Small intestine (tissue), 7 donors: ENCODE measurements around the gene C13orf46. TPM values are rescaled to one million over a fixed set of nuclear protein-coding genes. Genes with fewer than 3 reads are reported as not detected.

ENCODE experiments used
- DNase-seq, 2 donors: peaks; one replicate each; pipeline versions ENCODE4 v3.0.0 to v3.0.0-alpha.2; 2013
- FAIRE-seq: peaks from 2 replicates; lab custom pipeline; 2012; peaks lifted over from hg19 to GRCh38; lab: Jason Lieb, UNC
- H3K27ac ChIP-seq, 3 donors: one replicate each; pipeline ENCODE4 v1.5.1; 2013; ENCODE audit warnings: low read length in 2 of 3, mild to moderate bottlenecking in 2 of 3, control low read depth in 1 of 3, inconsistent platforms in 1 of 3, low read depth in 1 of 3, moderate library complexity in 1 of 3
- H3K27me3 ChIP-seq, 3 donors: one replicate each; pipeline ENCODE4 v1.6.1; 2013; ENCODE audit warnings: low read length in 3 of 3, inconsistent platforms in 1 of 3; ENCODE audit not compliant: control insufficient read depth in 3 of 3, insufficient read depth in 3 of 3
- H3K36me3 ChIP-seq, 3 donors: one replicate each; pipeline ENCODE4 v1.6.1; 2013; ENCODE audit warnings: low read length in 3 of 3, inconsistent platforms in 1 of 3, low read depth in 1 of 3, mild to moderate bottlenecking in 1 of 3, moderate library complexity in 1 of 3; ENCODE audit not compliant: control insufficient read depth in 3 of 3, insufficient read depth in 2 of 3
- H3K4me1 ChIP-seq, 3 donors: one replicate each; pipeline ENCODE4 v1.6.1; 2013; ENCODE audit warnings: low read length in 2 of 3, inconsistent platforms in 1 of 3, low read depth in 1 of 3, mild to moderate bottlenecking in 1 of 3, moderate library complexity in 1 of 3; ENCODE audit not compliant: control insufficient read depth in 3 of 3, insufficient read depth in 2 of 3
- H3K4me3 ChIP-seq, 3 donors: one replicate each; pipeline ENCODE4 v1.5.1; 2013; ENCODE audit warnings: low read length in 3 of 3, control low read depth in 1 of 3, inconsistent platforms in 1 of 3, low read depth in 1 of 3, mild to moderate bottlenecking in 1 of 3, moderate library complexity in 1 of 3
- H3K9me3 ChIP-seq, 2 donors: one replicate each; pipeline ENCODE4 v1.6.1; 2013; ENCODE audit warnings: low read depth in 1 of 2, low read length in 1 of 2; ENCODE audit not compliant: control insufficient read depth in 2 of 2, insufficient read depth in 1 of 2
- WGBS, 3 donors: extraction: QIAGEN DNeasy Blood & Tissue Kit; methylation state at CpG; one replicate each; pipeline ENCODE4 v1.1.7; 2013; 5-methylcytosine and 5-hydroxymethylcytosine counted together
- polyA plus RNA-seq, 4 donors: library from polyadenylated mRNA; stranded (reverse) in 3 of 4; unstranded in 1 of 4; fragments of 200-250 nt in 3 of 4; fragments of 120-200 nt in 1 of 4; gene quantifications; one replicate each; pipeline versions ENCODE4 v1.2.1 to v1.2.3, GENCODE V29; 2013
- donor health status: healthy with polysubstance abuse.
- donor health status: control.
- donor health status: control.
- donor health status: Bipolar disorder and iron deficiency.
- donor health status: healthy.

Gene C13orf46
- polyA plus RNA-seq, 4 donors, result 0.04 to 0.27 (median 0.22) TPM; not detected in 1

GRCh38 chr13:114004420-114005205 is 30.7 kb upstream of the C13orf46 start:
- Histone ChIP-seq H3K36me3 (peaks cover 0 to 49% (median 2%) of the 10 kb centered on the region in 3 donors), H3K4me3 (no peak overlapping the region), H3K27me3 (no peaks in the 10 kb centered on the region), H3K4me1 (no peaks in the 10 kb centered on the region), H3K27ac (no peak overlapping the region), H3K9me3 (no peaks in the 10 kb centered on the region)
- 67 to 83% (median 77%) methylated on average over 41 of the region's 41 CpGs for WGBS, 3 donors
- DNase-seq (peak; percentile 11 to 77), FAIRE-seq (no peak)

GRCh38 chr13:114002771-114003321 is 29.0 kb upstream of the C13orf46 start:
- H3K4me1 ChIP-seq, result no peaks in the 10 kb centered on the region
- H3K4me3 ChIP-seq, result no peak overlapping the region
- peaks cover 0 to 51% (median 4%) of the 10 kb centered on the region in 3 donors for H3K36me3 ChIP-seq
- FAIRE-seq (no peak), DNase-seq (no peak)
- no peaks in the 10 kb centered on the region for H3K9me3 ChIP-seq
- no peak overlapping the region for H3K27ac ChIP-seq
- 87 to 92% (median 88%) methylated on average over 23 to 24 of the region's 24 CpGs for WGBS, 3 donors
- no peaks in the 10 kb centered on the region for H3K27me3 ChIP-seq

- Histone ChIP-seq H3K4me1 (no peaks in the 10 kb centered on the region), H3K4me3 (no peak overlapping the region), H3K27ac (no peak overlapping the region), H3K9me3 (no peaks in the 10 kb centered on the region), H3K36me3 (peaks cover 0 to 47% (median 4%) of the 10 kb centered on the region in 3 donors), H3K27me3 (no peaks in the 10 kb centered on the region)
- 46 to 81% (median 66%) methylated on average over 27 of the region's 27 CpGs for WGBS, 3 donors
- peak in 1 of 2 donors; percentile 37 for DNase-seq
- FAIRE-seq, result no peak
Measured at GRCh38 chr13:114002009-114002544, 28.2 kb upstream of the C13orf46 start.

DNA sequence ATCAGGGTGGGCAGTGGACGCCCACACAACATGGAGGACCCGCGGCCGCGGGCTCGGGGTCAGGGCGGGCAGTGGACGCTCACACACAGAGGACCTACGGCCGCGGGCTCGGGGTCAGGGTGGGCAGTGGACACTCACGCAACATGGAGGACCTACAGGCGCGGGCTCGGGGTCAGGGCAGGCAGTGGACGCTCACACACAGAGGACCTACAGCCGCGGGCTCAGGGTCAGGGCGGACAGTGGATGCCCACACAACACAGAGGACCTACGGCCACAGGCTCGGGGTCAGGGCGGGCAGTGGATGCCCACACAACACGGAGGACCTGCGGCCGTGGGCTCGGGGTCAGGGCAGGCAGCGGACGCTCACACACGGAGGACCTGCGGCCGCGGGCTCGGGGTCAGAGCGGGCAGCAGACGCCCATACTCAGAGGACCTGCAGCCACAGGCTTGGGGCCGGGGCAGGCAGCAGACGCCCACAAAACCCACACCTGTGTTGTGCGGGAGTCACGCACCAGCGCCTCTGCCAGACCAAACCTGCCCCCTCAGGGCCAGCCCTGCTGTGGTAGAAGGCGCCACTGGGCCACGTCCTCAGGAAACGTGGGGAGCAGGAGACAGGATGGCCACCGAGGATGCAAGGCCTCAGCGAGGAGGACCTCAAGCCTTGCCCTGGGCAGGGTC is 27.6 kb upstream of the C13orf46 start:
- no peak for FAIRE-seq
- Histone ChIP-seq H3K4me1 (no peaks in the 10 kb centered on the region), H3K4me3 (no peak overlapping the region), H3K9me3 (no peaks in the 10 kb centered on the region), H3K36me3 (peaks cover 0 to 52% (median 4%) of the 10 kb centered on the region in 3 donors), H3K27ac (no peak overlapping the region), H3K27me3 (no peaks in the 10 kb centered on the region)
- no peak for DNase-seq
- WGBS, 3 donors, result 92 to 96% (median 93%) methylated on average over 45 to 46 of the region's 46 CpGs

- FAIRE-seq, result no peak
- Histone ChIP-seq H3K4me3 (no peak overlapping the region), H3K9me3 (no peaks in the 10 kb centered on the region), H3K27ac (no peak overlapping the region), H3K4me1 (no peaks in the 10 kb centered on the region), H3K36me3 (peaks cover 0 to 56% (median 4%) of the 10 kb centered on the region in 3 donors), H3K27me3 (no peaks in the 10 kb centered on the region)
- 91 to 95% (median 93%) methylated on average over 26 of the region's 26 CpGs for WGBS, 3 donors
- DNase-seq, result no peak
Measured at GRCh38 chr13:114000151-114001040, 26.5 kb upstream of the C13orf46 start.

- no peaks in the 10 kb centered on the region for H3K4me1 ChIP-seq
- H3K27me3 ChIP-seq, result no peaks in the 10 kb centered on the region
- WGBS, 3 donors, result 78 to 85% (median 85%) methylated on average over 9 to 10 of the region's 10 CpGs
- no peak overlapping the region for H3K4me3 ChIP-seq
- H3K27ac ChIP-seq, result no peak overlapping the region
- H3K36me3 ChIP-seq, result peaks cover 0 to 53% (median 4%) of the 10 kb centered on the region in 3 donors
- H3K9me3 ChIP-seq, result no peaks in the 10 kb centered on the region
- FAIRE-seq, result no peak
- no peak for DNase-seq
Measured at GRCh38 chr13:113999618-113999910, 25.7 kb upstream of the C13orf46 start.

- Histone ChIP-seq H3K9me3 (no peaks in the 10 kb centered on the region), H3K4me3 (no peak overlapping the region), H3K36me3 (peaks cover 0 to 51% (median 4%) of the 10 kb centered on the region in 3 donors), H3K4me1 (no peaks in the 10 kb centered on the region), H3K27me3 (no peaks in the 10 kb centered on the region), H3K27ac (peak overlapping the region in 1 of 3 donors; percentile 25)
- DNase-seq (no peak), FAIRE-seq (no peak)
- WGBS, 3 donors, result 73 to 80% (median 76%) methylated on average over 36 to 42 of the region's 42 CpGs
Measured at GRCh38 chr13:113998781-113999617, 25.1 kb upstream of the C13orf46 start.
